ENCODE results near the gene UBA3.

The UBA3 gene

GRCh38 chr3:69065318-69065964 is 14.7 kb downstream of the UBA3 start:
- no peak for DNase-seq

DNA sequence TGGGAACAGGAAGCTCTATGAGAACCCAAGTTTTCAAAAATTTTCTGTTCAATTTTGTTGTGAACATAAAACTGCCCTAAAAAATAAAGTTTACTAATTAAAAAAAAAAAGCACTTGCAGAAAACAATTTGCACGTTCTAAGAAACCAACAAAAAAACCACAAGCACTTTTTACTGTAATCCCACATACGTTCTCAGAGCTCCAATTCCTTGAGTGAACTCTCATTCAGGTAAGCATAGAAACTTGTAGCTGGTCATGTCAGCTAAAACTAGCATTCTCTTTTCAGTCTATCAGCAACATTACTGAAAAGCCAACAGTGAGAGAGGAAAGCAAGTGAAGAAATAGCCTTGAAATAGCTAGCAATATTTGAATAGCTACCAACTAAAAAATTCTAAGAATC is 16.5 kb downstream of the UBA3 start:
- DNase-seq, result no peak

GRCh38 chr3:69059688-69060087 is 20.5 kb downstream of the UBA3 start:
- no peak for DNase-seq

DNA sequence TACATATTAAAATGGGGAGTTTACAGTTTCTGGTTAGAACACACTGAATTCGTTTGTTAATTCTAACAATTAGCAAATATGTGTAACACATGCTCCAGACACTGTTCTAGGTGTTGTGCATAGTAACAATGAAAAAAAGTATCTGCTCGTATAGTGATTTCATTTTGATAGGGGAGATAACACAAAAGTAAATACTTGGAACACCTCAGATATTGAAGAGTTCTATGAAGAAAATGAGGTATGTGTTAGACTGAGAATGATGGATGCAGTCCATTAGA is 21.3 kb downstream of the UBA3 start:
- no peak for DNase-seq

DNA sequence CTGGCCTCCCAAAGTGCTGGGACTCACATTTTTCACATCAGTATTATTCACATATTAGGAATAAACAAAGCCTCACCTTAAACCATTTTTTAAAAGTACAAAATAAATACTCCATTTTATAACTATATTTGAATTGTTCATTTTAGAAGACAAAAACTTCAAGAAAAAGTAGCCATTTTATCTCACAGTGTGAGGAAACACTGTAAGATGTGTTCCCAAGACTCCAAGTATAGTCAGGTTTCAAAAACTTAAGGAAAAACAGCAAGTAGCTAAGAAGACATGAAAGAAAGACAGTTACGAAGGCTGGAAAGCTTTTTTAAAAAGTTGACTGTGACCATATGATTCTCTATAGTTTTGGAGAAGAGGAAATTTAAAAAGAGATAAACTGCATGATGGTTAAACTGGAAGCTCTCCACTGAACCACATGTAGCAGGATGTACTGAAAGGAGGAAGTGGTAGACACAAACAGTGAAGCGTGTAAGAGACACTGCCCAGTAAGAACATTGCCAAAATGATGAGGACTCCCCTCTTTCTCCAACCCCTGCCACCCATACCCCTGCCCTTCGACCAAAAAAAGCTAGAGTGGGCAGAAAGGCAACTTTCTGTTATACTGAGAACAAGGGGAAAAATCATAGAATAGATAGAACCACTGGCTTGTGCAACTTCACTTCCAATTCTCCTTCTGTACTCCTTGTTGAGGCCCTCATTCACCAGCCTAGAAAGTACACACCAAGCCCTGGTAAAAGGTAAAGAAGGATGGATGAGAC is 21.8 kb downstream of the UBA3 start:
- DNase-seq, result no peak

DNA sequence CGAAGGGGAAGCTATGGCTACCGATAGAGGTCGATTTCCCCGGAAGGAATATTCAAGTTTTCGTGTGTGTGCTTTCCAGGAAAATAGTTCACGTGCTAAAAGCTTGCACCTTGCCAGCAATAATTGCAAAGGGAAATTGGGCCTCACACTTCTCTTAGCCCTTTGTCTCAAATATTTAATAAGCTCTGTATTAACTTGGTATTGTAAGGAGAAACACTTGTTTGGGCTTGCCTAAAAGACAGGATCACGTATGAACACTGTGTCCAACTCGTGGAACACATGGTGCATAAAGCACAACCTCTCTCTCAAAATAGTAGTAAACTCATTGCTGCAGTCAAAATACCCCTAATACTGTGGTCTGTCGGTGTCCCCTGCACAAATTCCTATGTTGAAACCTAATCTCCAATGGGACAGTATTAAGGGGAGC is 27.7 kb downstream of the UBA3 start:
- no peak for DNase-seq

- DNase-seq, result peak; percentile 98
Observed at GRCh38 chr3:69051756-69052471, 28.3 kb downstream of the UBA3 start, which contains the start of gene TMF1. Gene TMF1, minus strand, starts transcription at chr3:69052333. Its CDS starts 247 bp downstream, at chr3:69052086.

GRCh38 chr3:69048990-69049389 is 31.2 kb downstream of the UBA3 start:
- no peak for DNase-seq

- no peak for DNase-seq
Observed at GRCh38 chr3:69044608-69045007, 35.6 kb downstream of the UBA3 start.

DNA sequence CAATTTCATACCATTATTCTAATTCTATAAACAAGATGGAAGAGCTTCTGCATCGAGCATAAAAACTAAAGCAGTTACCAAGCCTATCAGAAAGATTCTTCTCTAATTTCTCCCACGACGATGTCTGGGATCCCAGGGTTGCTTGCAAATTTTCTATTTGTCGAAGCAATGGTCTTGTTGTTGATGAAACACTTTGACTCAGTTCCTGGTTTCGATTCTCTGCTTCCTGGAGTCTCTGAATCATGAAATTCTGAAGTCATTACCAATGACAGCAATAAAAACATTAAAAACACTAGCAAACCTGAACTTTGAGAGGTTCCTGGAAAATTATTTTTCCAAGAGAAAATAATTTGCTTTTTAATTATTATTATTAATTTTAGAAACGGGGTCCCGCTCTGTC is 46.7 kb downstream of the UBA3 start:
- no peak for DNase-seq

DNA sequence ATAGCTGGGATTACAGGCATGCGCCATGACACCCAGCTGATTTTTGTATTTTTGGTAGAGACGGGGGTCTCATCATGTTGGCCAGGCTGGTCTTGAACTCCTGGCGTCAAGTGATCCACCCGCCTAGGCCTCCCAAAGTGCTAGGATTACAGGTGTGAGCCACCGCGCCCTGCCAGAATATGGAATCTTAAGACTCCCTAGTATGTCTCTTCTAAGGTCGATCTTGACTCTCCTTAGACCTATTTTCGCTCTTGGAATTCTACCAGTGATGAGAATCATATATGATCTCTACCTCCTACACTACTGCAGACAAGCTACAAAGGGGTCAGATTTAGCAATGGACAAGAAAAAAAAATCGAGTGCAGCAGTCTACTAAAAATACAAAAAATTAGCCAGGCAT is 47.4 kb downstream of the UBA3 start:
- DNase-seq, result no peak

DNA sequence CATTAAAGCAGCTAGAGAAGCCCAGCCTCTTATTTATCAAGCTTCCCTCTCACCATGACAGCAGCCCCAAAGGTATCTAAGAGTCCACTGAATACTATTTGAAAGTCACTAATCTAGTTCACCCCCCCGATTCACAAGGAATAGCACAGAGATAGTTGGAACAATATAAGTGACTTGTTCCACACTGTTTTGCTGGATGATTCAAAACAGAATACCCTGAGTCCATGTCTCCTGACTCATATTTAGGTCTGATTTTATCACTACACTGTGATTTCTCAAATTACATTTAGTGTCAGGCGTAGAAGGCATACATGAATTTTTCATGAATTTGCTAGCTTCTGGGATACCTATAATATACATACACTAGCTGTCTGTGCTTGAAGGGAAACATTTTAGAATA is 48.0 kb downstream of the UBA3 start:
- DNase-seq, result no peak

- DNase-seq, result no peak
Observed at GRCh38 chr3:69031635-69032034, 48.5 kb downstream of the UBA3 start.

DNA sequence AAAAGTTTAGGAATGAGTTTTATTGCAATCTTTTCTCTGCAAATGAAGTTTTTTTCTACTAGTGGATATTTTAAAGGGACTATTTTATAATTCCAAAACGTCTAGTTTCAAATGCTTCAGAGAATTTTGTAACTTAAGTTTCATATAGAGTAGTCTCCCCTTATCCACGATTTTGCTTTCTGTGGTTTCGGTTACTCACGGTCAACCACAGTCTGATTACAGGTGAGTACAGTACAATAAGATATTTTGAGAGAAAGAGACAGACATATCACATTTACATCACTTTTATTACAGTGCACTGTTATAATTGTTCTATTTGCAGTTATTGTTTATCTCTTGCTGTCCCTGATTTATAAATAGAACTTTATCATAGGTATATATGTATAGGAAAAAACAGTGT is 59.3 kb downstream of the UBA3 start:
- no peak for DNase-seq

GRCh38 chr3:69020424-69020823 is 59.7 kb downstream of the UBA3 start:
- no peak for DNase-seq

- no peak for DNase-seq
Observed at GRCh38 chr3:69016901-69017300, 63.3 kb downstream of the UBA3 start.

- no peak for DNase-seq
Observed at GRCh38 chr3:69016102-69016501, 64.1 kb downstream of the UBA3 start.

- no peak for DNase-seq
Observed at GRCh38 chr3:69014022-69014580, 66.1 kb downstream of the UBA3 start.

- DNase-seq, result peak; percentile 66
Observed at GRCh38 chr3:69013253-69014021, 66.7 kb downstream of the UBA3 start, which contains the start of gene EOGT. Gene EOGT, minus strand, starts transcription at chr3:69013684. Its CDS starts 3,838 bp downstream, at chr3:69009846.

GRCh38 chr3:69012800-69013252 is 67.3 kb downstream of the UBA3 start:
- no peak for DNase-seq

DNA sequence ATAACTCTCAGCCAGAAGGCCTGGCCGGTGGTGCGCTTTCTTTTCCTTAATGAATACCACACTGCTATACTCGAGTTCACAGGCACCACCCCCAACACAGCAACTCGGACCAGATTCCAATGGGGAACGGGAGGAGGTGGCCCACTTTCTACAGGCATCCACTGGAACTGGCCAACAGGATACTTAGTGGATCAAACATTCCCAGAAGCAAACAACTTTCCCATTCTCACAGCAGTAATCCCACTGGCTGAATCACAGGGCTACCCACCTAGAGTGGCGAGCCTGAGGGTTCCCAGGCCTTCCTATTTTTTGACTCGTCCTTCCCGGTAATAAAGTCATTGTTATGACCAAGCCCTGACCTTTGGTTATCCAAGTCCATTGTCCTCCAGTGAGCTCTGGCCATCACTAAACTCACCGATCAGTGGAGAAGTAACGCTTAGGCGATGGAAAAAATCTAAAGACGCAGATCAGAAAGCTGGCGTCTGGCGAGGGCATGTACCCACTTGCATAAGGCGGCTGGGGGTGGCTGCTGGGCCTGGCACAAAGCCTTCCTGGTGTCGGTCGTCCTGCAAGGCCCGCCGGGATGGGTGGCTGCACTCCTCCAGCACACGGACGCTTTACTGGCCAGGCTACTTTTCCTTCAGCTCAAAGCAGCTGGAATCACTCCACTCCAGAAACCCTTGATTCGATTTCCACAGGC is 67.9 kb downstream of the UBA3 start:
- no peak for DNase-seq

- no peak for DNase-seq
Observed at GRCh38 chr3:69011096-69011730, 69.0 kb downstream of the UBA3 start.

Data from activated T-cell treated with anti-CD3 and anti-CD28 coated beads for 4 hours (primary cell).